ENCODE measurements around the gene HEPN1. TPM values are rescaled to one million over a fixed set of nuclear protein-coding genes. Genes with fewer than 3 reads are reported as not detected.

HEPN1 gene
- total and polyA plus RNA-seq, 2 of the 8 experiments (the other 6 are each of a cell fraction or from before 2014, with no cell fraction given): not detected

GRCh38 chr11:124915541-124916369 lies 3.3 kb upstream of the HEPN1 start:
- ChIA-PET CTCF (ENCODE audit: partially characterized antibody) (interaction anchor here (0.8 to 1.9 kb wide), 4 partner anchors 19 to 78 kb away, joined by 3 to 6 read pairs (median 4); no protein-coding TSS in a partner anchor), POLR2A (ENCODE audit: partially characterized antibody) (no interaction called here)
- no peaks in the 10 kb centered on the region for H3K23me2 ChIP-seq (ENCODE audit: low read depth, low read length)
- no peak overlapping the region for H3K18ac ChIP-seq (ENCODE audit: extremely low read depth, low read length)
- H3K4me1 ChIP-seq (replicated peaks in 1 of 4; ENCODE audit: control insufficient read depth in 3 of 4, insufficient read depth in 4 of 4, low read length in 3 of 4): peaks cover 0 to 2% (median 1%) of the 10 kb centered on the region in 4 experiments; a peak in 2 of 7 replicates
- no peak overlapping the region for H4K8ac ChIP-seq (ENCODE audit: extremely low read depth, insufficient read depth, low read length)
- peaks cover 0 to 8% of the 10 kb centered on the region in 2 experiments; a peak in 2 of 4 replicates for H3K9me3 ChIP-seq (ENCODE audit: insufficient read depth in 2 of 2, low read depth in 1 of 2, low read length in 1 of 2)
- H3K56ac ChIP-seq (replicated peaks; ENCODE audit: insufficient read length, low read depth, low read length): no peak overlapping the region
- DNase-seq (ENCODE audit: low read depth in 1 of 2, low spot score in 2 of 2) (no peak), FAIRE-seq (no peak)
- no peaks in the 10 kb centered on the region for H3K79me2 ChIP-seq (ENCODE audit: control insufficient read depth in 1 of 2, insufficient read depth in 2 of 2, low read length in 2 of 2)
- no peaks in the 10 kb centered on the region for H3K79me1 ChIP-seq (ENCODE audit: low read depth, low read length)
- TF ChIP-seq RAD21 (IDR thresholded peaks at IDR 0.05 in 1 of 2, conservative IDR thresholded peaks at IDR 0.05 in 1 of 2; ENCODE audit: low read depth in 2 of 2, low read length in 2 of 2) (no peak), CREB1 (IDR thresholded peaks at IDR 0.05) (no peak), CHD1 (IDR thresholded peaks at IDR 0.05; ENCODE audit: low read depth, low read length) (no peak), SRF (IDR thresholded peaks at IDR 0.05; ENCODE audit: low read depth, low read length) (no peak), POLR2AphosphoS5 (IDR thresholded peaks at IDR 0.05; ENCODE audit: low read depth, low read length) (no peak), TAF7 (optimal IDR thresholded peaks at IDR 0.05; ENCODE audit: borderline replicate concordance, low read depth, low read length) (no peak), HDAC2 (IDR thresholded peaks at IDR 0.05; ENCODE audit: borderline replicate concordance in 1 of 2, low read depth in 2 of 2, low read length in 2 of 2) (no peak), EZH2 (IDR thresholded peaks at IDR 0.05; ENCODE audit: low read depth, low read length, severe bottlenecking) (no peak), SIN3A (conservative IDR thresholded peaks at IDR 0.05 in 1 of 2, IDR thresholded peaks at IDR 0.05 in 1 of 2; ENCODE audit: low read depth in 1 of 2, low read length in 2 of 2) (no peak), RBBP5 (IDR thresholded peaks at IDR 0.05; ENCODE audit: borderline replicate concordance, low read depth, low read length) (no peak)
- no peaks in the 10 kb centered on the region for H4K20me1 ChIP-seq (replicated peaks in 1 of 2; ENCODE audit: control insufficient read depth in 1 of 2, insufficient read depth in 2 of 2, low read length in 2 of 2)
- WGBS, 2 experiments (ENCODE audit: extremely low coverage in 1 of 2, insufficient coverage in 1 of 2, insufficient read length in 1 of 2, insufficient replicate concordance in 2 of 2, low coverage in 1 of 2, low lambda C conversion rate in 2 of 2, missing lambda C conversion rate in 1 of 2): 83% methylated on average over 3 of the region's 3 CpGs; no CpG with 5 or more reads in 1 of the 2 experiments
- H3K4ac ChIP-seq (replicated peaks; ENCODE audit: insufficient read length, low read depth, low read length): no peak overlapping the region
- no peak overlapping the region for H3K14ac ChIP-seq (ENCODE audit: insufficient read length)
- no peak overlapping the region for H2BK20ac ChIP-seq (ENCODE audit: low read length)
- H3K36me3 ChIP-seq (ENCODE audit: control insufficient read depth in 2 of 4, insufficient read depth in 4 of 4, low read length in 3 of 4): no peaks in the 10 kb centered on the region
- H2BK5ac ChIP-seq (ENCODE audit: low read depth, low read length): no peak overlapping the region
- peaks cover 0 to 19% (median 14%) of the 10 kb centered on the region in 4 experiments; a peak in 6 of 7 replicates for H3K27me3 ChIP-seq (replicated peaks in 1 of 4; ENCODE audit: control insufficient read depth in 3 of 4, extremely low read depth in 1 of 4, insufficient read depth in 3 of 4, low read length in 3 of 4)
- 0 out of 2 replicates have a peak overlapping the region, but pooled peaks have one; percentile 75 for H2BK12ac ChIP-seq (ENCODE audit: low read depth, low read length)
- no peak overlapping the region for H3K4me2 ChIP-seq (ENCODE audit: insufficient read depth in 1 of 2, low read depth in 2 of 2, low read length in 2 of 2)
- H3K4me3 ChIP-seq (ENCODE audit: extremely low read depth in 1 of 4, insufficient read depth in 2 of 4, low read depth in 3 of 4, low read length in 4 of 4): no peak overlapping the region
- H2BK120ac ChIP-seq (replicated peaks; ENCODE audit: low read depth, low read length): no peak overlapping the region
- H3K27ac ChIP-seq (ENCODE audit: low read depth, low read length): no peak overlapping the region
- no peak overlapping the region for H4K5ac ChIP-seq (ENCODE audit: insufficient read length, low read depth, low read length)
- H3K23ac ChIP-seq (ENCODE audit: insufficient read length): no peak overlapping the region
- H2AFZ ChIP-seq (ENCODE audit: low read length): no peak overlapping the region
- H2BK15ac ChIP-seq (ENCODE audit: low read length): no peak overlapping the region
- no peak overlapping the region for H2AK5ac ChIP-seq (ENCODE audit: low read depth, low read length)
- no peak overlapping the region for H3K9ac ChIP-seq (replicated peaks in 1 of 4; ENCODE audit: extremely low read depth in 1 of 4, low read depth in 3 of 4, low read length in 3 of 4)
- no peak overlapping the region for H4K91ac ChIP-seq (replicated peaks; ENCODE audit: insufficient read length, low read length)
